LNCaP clone FGC (cell line): Measurements from ENCODE around the gene CHI3L2.

Experiments used
- DNase-seq: peaks from one replicate; pipeline ENCODE4 v3.0.0-alpha.2; 2011; ENCODE audit warnings: low read depth
- H3K4me3 ChIP-seq: 2 replicates; pipeline ENCODE4 v1.5.1; 2011; ENCODE audit warnings: mild to moderate bottlenecking, low read depth, low read length, control low read depth
- TF ChIP-seq, protein P1 (sequence below): IDR thresholded peaks from 2 replicates; pipeline ENCODE4 v1.5.1; 2012; ENCODE audit warnings: mild to moderate bottlenecking; ENCODE audit not compliant: control insufficient read depth, insufficient read depth; ENCODE audit errors: extremely low read depth

Gene CHI3L2

DNA sequence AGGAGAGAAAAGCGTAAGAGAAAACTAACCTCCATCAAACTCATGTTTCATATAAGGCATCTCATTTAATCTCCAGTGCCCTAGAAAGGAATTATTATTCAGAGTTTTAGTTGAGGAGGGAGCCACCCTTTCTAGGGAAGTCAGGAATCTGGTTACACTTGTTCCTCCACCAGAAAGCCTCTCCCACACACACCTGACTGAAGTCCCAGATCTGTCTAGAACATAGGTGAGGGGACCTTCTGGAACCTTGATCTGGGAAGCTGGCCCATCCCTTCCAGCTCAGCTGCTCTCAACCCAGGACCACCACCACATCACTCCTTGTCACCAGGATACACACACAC lies 25.2 kb upstream of the CHI3L2 start:
- TF ChIP-seq, protein P1, sequence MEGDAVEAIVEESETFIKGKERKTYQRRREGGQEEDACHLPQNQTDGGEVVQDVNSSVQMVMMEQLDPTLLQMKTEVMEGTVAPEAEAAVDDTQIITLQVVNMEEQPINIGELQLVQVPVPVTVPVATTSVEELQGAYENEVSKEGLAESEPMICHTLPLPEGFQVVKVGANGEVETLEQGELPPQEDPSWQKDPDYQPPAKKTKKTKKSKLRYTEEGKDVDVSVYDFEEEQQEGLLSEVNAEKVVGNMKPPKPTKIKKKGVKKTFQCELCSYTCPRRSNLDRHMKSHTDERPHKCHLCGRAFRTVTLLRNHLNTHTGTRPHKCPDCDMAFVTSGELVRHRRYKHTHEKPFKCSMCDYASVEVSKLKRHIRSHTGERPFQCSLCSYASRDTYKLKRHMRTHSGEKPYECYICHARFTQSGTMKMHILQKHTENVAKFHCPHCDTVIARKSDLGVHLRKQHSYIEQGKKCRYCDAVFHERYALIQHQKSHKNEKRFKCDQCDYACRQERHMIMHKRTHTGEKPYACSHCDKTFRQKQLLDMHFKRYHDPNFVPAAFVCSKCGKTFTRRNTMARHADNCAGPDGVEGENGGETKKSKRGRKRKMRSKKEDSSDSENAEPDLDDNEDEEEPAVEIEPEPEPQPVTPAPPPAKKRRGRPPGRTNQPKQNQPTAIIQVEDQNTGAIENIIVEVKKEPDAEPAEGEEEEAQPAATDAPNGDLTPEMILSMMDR, result no peak
- peak; percentile 14 for DNase-seq
- H3K4me3 ChIP-seq, result no peak overlapping the region

DNA sequence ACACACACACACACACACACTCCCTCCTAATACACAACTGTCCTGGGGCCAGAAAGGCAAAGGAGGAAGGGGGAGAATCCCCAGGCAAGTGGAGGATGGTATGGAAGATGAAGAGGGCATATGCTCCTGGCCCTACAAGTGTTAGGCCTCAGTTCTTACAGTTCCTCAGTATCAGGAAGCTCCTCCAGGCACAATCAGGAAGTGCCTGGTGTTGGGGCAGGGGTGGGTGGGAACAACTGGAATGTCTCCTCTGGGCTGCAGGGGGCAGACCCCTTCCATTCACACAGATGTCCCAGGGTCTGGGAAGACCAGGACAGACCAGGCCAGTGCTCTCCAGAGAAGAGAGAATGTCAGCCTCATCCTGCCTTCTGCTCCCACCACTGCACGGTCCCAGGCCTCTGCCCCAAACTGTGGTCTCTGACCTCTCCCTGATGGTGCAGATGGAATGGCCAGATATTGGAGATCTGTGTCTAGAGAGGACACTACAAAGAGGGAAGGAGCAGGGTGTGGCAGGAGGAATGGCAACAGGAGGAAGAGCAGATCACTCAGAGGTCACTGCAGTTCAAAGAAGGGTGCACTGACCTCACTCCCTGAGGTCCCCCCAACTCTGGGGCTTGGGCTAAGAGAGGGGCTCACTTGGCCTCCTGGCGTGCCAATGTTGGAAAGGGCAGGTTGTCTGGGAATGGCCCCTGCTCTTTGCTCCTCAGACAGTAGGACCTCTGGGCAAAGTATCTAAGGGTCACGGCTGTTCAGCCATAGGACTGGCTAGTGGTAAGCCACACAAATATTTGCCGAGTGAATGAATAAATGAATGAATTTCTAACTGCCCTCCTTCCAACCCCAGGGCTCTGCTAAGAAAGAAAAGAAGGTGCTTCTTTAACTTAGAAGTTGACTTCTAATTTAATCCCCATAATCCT lies 24.5 kb upstream of the CHI3L2 start:
- H3K4me3 ChIP-seq, result no peak overlapping the region
- no peak for DNase-seq
- TF ChIP-seq, protein P1, result no peak

DNA sequence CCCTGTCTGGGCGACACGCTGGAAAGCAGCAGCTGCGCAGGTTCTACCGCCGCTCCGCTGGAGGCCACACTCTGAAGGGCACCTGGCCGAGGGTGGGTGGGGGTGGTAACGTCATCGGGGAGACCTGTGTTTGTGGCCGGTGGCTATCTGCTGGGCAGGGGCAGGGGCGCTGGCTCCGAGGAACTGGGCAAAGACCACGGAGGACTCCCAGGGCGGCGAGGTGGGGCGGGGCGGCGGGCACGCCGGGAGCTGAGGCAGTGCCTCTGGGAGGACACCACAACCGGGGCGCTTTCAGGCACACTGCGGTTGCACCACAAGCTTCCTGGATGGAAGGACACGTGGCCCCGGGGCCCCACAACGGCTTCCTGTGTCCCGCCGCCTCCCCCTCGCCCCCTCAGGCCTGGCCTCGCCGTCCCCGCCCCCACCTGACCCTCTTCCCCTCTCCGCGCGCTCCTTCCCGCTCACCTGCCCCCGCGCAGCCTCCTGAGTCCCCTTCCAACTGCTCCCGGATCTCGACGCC lies 23.8 kb upstream of the CHI3L2 start:
- DNase-seq, result no peak
- H3K4me3 ChIP-seq, result no peak overlapping the region
- TF ChIP-seq, protein P1, result no peak

DNA sequence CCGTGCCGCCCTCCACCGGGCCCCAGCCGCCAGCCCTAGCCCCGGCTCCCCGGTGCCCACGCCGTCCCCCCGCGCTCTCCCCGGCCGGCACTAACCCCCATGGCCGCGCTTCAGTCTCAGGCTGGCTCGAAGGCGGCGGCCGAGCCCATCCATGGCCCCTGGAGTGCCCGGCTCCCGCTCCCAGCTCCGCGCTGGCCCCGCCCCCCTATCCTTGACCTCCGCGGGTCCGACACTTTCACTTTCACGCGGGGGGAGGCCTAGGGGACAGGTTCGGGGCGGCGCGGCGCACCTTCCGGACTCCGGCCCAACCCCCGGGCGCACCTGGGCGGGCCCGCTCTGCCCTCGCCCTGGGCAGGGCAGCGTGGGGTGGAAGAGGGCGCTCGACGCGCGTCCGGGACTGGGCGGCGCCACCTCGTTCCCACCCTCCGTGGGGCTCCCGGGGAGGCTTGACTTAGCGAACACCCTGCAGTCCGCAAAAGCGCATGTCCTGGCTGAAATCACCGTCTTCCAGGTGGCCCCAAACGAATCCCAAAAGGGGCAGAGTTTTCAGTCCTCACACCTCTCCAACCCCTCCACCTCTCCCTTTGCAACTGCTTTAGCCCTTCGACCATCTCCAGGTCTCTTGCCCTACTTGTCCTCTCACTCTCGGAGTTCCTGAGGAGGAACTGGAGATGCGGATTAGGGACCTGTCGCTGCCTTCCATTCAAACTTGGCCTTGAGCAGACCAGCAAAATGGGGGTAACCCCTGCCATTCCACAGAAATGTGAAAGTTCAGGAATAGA lies 23.1 kb upstream of the CHI3L2 start:
- DNase-seq, result no peak
- no peak overlapping the region for H3K4me3 ChIP-seq
- TF ChIP-seq, protein P1, result no peak

DNA sequence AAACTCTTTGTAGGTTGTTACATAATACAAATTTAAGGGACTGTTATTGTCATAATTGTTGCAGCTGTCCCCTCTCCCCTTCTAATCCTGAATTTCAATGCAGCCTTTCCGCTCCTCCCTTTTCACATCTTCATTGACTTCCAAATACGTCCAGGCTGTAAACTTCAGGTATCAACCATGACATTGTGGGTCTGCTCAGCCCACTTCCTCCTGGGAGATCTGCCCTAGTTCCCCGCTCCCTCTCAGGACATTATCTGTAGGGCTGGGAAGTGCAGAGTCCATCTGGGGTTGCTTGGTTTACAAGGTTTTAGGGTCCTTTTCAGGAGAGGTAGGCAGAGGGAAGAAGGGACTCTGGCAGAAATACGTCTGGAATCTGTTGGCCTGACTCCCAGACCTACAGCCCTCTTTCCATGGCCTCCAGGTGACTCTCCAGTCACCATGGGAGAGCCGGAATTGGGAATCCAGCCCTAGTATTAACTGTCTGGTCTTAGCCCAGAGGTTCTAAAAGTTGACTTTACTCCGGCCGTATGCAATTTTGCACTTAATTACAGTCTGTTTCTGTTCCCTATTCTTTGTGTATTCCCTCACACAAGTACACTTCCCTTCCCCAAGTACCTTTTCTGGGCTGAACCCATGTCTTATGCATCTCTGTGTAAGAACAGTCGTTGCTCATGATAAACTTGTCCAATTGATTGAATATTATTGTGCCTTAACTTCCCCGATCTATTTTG lies 22.4 kb upstream of the CHI3L2 start:
- TF ChIP-seq, protein P1, result no peak
- no peak overlapping the region for H3K4me3 ChIP-seq
- DNase-seq, result no peak

DNA sequence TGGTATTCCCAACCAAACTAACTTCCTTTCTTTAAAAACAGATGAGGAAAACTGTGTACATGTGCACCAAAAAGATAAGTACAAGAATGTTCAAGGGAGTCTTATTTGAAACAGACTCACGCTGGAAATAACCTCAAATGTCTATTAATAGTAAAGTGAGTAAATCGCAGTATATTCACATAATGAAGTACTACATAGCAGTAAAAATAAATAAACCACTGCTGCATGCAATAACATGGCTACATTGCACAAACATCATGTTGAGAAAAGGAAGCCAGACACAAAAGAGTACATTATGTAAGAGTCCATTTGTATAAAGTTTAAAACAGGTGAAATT lies 21.8 kb upstream of the CHI3L2 start:
- no peak for DNase-seq
- TF ChIP-seq, protein P1, result no peak

More for the DNA sequence above, 21.8 kb upstream of the CHI3L2 start:
- H3K4me3 ChIP-seq, result no peak overlapping the region
